ACHN (cell line): ENCODE results near the gene KRTAP3-3.
"Not testable (repeated sequence)": the region's sequence is repeated elsewhere in the genome, so short reads cannot be mapped to it uniquely, and the experiment has no call there.

Source experiments
- DNase-seq: peaks from one replicate; pipeline ENCODE4 v3.0.0-alpha.2; 2015
- in situ Hi-C: cut with HindIII; loops from 2 replicates; pipeline ENCODE4 v1.10.0; 2017; ENCODE audit warnings: low sequenced_read_pairs, low pct_ligation_motif_present, low pct_unique_long_range_greater_than_20kb

Gene KRTAP3-3

DNA sequence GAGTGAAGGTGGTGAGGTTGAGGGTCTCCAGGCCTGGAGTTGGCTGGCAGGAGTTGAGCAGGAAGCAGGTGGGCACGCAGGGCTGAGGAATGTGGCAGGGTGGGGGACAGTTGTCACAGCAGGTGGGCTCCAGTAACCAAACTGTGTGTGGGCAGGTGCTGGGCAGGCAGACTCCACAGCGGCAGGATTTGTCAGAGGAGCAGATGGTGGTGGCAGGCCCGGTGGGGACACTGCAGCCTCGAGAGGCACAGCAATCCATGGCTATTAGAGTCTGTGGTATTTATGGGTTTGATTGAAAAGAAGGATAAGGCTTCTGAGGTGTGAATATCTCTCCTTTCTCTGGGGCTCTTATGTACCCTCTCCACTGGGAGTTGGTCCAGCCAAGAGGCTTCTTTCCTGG lies at the start of gene KRTAP3-3:
Gene KRTAP3-3, minus strand, starts transcription at position 326 of the 400 bp plus-strand sequence. Its CDS starts 67 bp downstream, at position 259.
- DNase-seq = no peak
- in situ Hi-C loops = no loop called here

DNA sequence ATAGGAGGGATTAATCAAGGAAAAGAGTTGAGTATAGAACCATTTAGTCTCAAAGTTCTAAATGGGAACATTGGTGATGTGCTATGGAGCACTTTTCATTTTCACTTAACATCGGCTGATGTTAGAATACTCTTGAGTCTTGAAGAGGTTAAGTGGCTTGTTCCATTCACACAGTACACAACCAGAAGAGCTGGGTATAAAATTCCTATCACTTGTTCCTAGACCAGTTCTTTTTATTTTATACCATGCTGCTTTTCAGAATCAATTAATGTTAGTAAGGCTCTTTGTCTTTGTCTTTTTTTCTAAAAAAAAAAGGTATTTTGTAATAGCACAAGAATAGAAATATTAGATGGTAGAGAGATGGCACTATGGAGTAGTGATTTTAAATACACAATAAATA lies 49.0 kb upstream of the KRTAP3-3 start:
- in situ Hi-C loops = no loop called here

GRCh38 chr17:41040783-41041571 lies 47.0 kb upstream of the KRTAP3-3 start, which contains the start of gene KRTAP1-1:
KRTAP1-1 (minus strand) TSS chr17:41041450; CDS start chr17:41041397, 53 bp downstream.
- in situ Hi-C loops, DNase-seq: not testable (repeated sequence)

More for the DNA sequence above, 49.0 kb upstream of the KRTAP3-3 start:
- DNase-seq = no peak

- in situ Hi-C loops = no loop called here
- DNase-seq = no peak
Measured at GRCh38 chr17:41037853-41038350, 43.9 kb upstream of the KRTAP3-3 start.

GRCh38 chr17:41034346-41034935 lies 40.5 kb upstream of the KRTAP3-3 start, which contains the start of gene KRTAP1-3:
KRTAP1-3 (minus strand) TSS chr17:41034874; CDS start chr17:41034821, 53 bp downstream.
- in situ Hi-C loops, DNase-seq: not testable (repeated sequence)

DNA sequence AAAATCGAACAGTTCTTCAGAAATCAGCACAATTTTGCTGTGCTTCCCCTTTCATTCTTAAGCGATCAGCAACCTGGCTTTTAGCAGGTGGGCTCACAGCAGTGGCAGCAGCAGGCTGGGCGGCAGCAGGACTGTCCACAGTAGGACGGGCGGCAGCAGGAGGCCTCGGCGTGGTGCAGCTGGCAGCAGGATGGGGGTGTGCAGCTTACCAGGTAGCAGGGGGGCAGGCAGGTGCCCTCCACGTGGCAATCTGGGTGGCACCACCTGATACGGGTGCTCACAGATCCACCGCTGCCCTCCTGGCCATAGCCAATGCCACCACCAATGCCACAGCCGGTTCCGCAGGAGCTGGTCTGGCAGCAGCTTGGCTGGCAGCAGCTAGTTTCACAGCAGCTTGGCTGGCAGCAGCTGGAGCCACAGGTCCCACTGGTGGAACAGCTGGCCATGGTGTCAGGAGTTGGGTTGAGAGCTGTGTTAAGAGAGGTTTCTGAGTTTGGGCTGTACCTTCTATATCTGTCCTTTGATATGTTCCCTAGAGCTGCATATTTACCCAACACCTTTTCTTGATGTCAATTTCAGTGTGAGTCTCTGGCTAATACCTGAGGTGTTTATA lies 35.8 kb upstream of the KRTAP3-3 start, which contains the start of gene KRTAP1-4:
Gene KRTAP1-4, minus strand, starts transcription at position 563 of the 613 bp plus-strand sequence. Its CDS starts 117 bp downstream, at position 446.
- in situ Hi-C loops = no loop called here
- DNase-seq = no peak

DNA sequence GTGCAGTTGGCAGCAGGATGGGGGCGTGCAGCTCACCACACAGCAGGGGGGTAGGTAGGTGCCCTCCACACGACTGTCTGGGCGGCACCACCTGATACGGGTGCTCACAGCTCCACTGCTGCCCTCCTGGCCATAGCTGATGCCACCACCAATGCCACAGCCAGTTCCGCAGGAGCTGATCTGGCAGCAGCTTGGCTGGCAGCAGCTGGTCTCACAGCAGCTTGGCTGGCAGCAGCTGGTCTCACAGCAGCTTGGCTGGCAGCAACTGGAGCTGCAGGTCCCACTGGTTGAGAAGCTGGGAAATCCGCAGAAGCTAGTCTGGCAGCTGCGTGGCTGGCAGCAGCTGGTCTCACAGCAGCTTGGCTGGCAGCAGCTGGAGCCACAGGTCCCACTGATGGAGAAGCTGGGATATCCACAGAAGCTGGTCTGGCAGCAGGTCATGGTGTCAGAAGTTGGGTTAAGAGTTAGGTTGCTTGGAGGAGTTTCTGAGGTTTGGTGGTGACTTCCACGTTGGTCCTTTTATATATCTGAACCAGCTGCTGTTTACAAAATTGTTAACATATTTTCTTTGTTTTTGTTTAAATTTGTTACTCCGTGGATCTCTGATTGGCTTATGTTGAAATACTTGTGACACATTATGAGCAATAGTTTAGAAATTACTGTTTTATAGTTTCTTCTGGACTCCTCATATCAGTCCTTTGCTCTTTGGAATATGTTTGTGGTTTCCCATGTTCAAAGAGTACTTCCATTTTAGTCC lies 32.9 kb upstream of the KRTAP3-3 start, which contains the start of gene KRTAP1-5:
Gene KRTAP1-5, minus strand, starts transcription at position 494 of the 757 bp plus-strand sequence. Its CDS starts 53 bp downstream, at position 441.
- DNase-seq = no peak
- in situ Hi-C loops = no loop called here

- DNase-seq = no peak
- in situ Hi-C loops = no loop called here
Measured at GRCh38 chr17:41024697-41025096, 30.7 kb upstream of the KRTAP3-3 start.

- in situ Hi-C loops = no loop called here
- DNase-seq = no peak
Measured at GRCh38 chr17:41020336-41020735, 26.4 kb upstream of the KRTAP3-3 start.

DNA sequence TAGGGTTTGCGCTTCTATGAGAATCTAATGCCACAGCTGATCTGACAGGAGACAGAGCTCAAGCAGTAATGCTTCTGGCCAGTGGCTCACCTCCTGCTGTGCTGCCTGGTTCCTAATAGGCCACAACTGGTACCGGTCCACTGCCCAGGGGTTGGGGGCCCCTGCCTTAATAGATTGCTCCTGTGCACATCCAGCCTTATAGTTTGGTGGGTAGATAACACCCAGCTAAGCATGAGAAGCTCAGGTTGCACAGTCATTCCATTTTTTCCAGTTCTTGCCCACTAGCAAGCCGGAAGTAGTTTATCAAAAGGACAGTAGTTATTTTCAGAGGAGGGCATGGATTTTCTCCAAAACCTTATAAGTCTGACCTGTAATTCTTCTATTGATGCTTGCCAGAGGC lies 25.5 kb upstream of the KRTAP3-3 start:
- no peak for DNase-seq
- in situ Hi-C loops = no loop called here

GRCh38 chr17:41018541-41018940 lies 24.6 kb upstream of the KRTAP3-3 start:
- in situ Hi-C loops = no loop called here
- DNase-seq = no peak

DNA sequence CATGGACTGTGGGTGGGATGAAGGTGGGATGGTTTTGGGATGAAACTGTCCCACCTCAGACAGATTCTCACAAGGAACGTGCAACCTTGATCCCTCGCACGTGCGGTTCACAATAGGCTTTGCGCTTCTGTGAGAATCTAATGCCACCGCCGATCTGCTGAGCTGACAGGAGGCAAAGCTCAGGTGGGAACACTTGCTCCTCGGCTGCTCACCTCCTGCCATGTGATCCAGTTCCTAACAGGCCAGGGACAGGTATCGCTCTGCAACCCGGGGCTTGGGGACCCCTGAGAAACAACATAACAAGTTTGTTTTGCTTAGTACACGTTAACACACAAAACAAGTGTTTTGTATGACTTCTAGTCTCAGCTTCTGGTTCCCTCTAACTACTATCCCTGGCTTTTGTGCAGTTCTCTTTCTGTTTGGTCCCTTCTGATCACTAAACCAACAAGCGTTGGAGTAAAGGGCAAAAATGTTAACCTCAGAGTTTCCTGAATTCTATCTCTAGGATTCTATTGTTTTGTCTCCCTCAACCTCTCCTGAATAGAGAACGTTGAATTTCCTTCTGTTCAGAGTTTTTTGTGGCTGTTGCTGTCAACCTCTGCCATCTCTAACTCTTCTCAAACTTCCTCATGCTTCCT lies 22.7 kb upstream of the KRTAP3-3 start:
- in situ Hi-C loops = no loop called here
- no peak for DNase-seq

- DNase-seq = no peak
- in situ Hi-C loops = no loop called here
Measured at GRCh38 chr17:41015454-41015853, 21.5 kb upstream of the KRTAP3-3 start.

- in situ Hi-C loops = no loop called here
- DNase-seq = no peak
Measured at GRCh38 chr17:41013606-41014005, 19.6 kb upstream of the KRTAP3-3 start.

- in situ Hi-C loops = no loop called here
- no peak for DNase-seq
Measured at GRCh38 chr17:41013181-41013580, 19.2 kb upstream of the KRTAP3-3 start.

DNA sequence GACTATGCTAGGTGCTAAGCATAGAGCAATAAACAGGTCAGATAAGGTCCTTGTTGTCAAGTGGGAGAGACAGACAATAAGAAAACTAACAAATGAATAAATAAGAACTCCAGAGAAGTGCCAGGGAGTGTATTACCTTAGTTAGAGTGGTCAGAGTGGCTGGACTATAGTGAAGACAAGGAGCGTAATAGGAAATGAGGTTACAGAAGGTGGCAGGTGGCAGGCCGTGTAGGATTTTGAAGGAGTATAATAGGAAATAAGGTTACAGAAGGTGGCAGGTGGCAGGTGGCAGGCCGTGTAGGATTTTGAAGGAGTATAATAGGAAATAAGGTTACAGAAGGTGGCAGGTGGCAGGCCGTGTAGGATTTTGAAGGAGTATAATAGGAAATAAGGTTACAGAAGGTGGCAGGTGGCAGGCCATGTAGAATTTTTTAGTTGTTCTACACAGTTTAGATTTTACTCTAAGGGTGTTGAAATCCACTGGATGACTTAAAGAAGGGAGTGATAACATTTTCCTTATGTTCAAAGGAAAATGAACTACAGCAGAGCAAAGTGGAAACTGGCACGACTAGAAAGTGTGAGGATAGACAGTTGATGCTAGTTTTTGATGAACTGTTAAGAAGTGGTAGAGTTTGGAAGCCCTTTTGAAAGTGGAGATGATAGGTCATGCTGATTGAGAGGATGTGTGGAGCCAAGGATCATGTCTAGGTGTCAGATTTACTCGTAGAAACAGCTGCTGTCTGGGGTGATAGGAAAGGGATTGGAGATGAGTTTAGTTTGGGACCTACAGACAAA lies 18.6 kb upstream of the KRTAP3-3 start:
- no peak for DNase-seq
- in situ Hi-C loops = no loop called here

DNA sequence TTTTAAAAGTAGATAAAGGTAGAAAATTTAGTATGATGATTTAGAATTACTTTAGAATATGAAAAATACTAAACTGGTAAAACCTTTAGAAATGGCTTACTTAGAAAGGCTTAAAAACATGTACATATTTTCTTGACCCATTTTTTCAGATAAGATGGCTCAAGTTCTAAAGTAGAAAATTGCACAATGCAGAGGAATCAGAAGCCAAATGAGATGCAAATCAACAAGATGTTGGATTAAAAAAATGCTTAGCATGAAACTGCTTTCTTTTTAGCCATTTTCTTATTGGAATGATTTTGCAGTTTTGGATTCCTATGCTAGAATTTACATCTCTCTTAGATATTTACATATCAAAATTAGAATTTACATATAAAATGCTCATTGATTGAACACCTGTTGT lies 16.5 kb upstream of the KRTAP3-3 start:
- in situ Hi-C loops = no loop called here

More for the DNA sequence above, 16.5 kb upstream of the KRTAP3-3 start:
- DNase-seq = no peak
